ENCODE measurements around the gene C10orf71. TPM values are rescaled to one million over a fixed set of nuclear protein-coding genes. Genes with fewer than 3 reads are reported as not detected.

The C10orf71 gene
- polyA plus RNA-seq, 2 of the 4 experiments (the other 2 are of a cell fraction) = not detected

- FAIRE-seq (no peak), DNase-seq (ENCODE audit: low read depth in 1 of 2, low spot score in 1 of 2) (no peak), ATAC-seq (no peak)
- Histone ChIP-seq H3K4me2 (peak overlapping the region; percentile 7; the same call in 1 of the 3 replicates), H3K4me1 (no peaks in the 10 kb centered on the region), H3K4me3 (no peak overlapping the region), H3K9me3 (no peaks in the 10 kb centered on the region), H3K27ac (peak overlapping the region in 1 of 2 experiments; percentile 21; a peak in 1 of 6 replicates)
- CTCF ChIA-PET = no interaction called here
- POLR2A ChIA-PET = no interaction called here
- 44% methylated on average over 8 of the region's 8 CpGs for WGBS (ENCODE audit: missing lambda C conversion rate)
- no peak for TF ChIP-seq CTCF (IDR thresholded peaks at IDR 0.05)
- TF ChIP-seq RNF2 (IDR thresholded peaks at IDR 0.05; ENCODE audit: borderline replicate concordance, low read depth) = no peak
- TF ChIP-seq CBX8 (IDR thresholded peaks at IDR 0.05) = no peak
- no peak for TF ChIP-seq HEYL (CRISPR knock-in tag; IDR thresholded peaks at IDR 0.05)
- TF ChIP-seq RAD21 (conservative IDR thresholded peaks at IDR 0.05 in 1 of 2, IDR thresholded peaks at IDR 0.05 in 1 of 2) = no peak
- TF ChIP-seq MAX (IDR thresholded peaks at IDR 0.05) = no peak
- no peak for TF ChIP-seq HDAC2 (IDR thresholded peaks at IDR 0.05)
- TF ChIP-seq MAZ (IDR thresholded peaks at IDR 0.05; ENCODE audit: borderline replicate concordance, low read depth, low read length) = no peak
- no peak for TF ChIP-seq TFCP2L1 (CRISPR knock-in tag; IDR thresholded peaks at IDR 0.05)
- TF ChIP-seq NFE2L2 (conservative IDR thresholded peaks at IDR 0.05; ENCODE audit: low read length) = no peak
- TF ChIP-seq SMC3 (IDR thresholded peaks at IDR 0.05) = no peak
- TF ChIP-seq RFX5 (IDR thresholded peaks at IDR 0.05) = no peak
These were observed 64.5 kb downstream of the C10orf71 start for GRCh38 chr10:49363309-49364031.

GRCh38 chr10:49364051-49364450 lies 65.1 kb downstream of the C10orf71 start:
- no peak overlapping the region for H3K27ac ChIP-seq
- 57% methylated on average over 5 of the region's 5 CpGs for WGBS (ENCODE audit: missing lambda C conversion rate)
- H3K4me3 ChIP-seq = no peak overlapping the region
- no peak for TF ChIP-seq PBX3 (IDR thresholded peaks at IDR 0.05)
- TF ChIP-seq SREBF2 (IDR thresholded peaks at IDR 0.05) = no peak
- no peak for TF ChIP-seq CTCF (IDR thresholded peaks at IDR 0.05)
- no peak for TF ChIP-seq ZSCAN20 (CRISPR knock-in tag; IDR thresholded peaks at IDR 0.05)
- TF ChIP-seq HES2 (IDR thresholded peaks at IDR 0.05) = no peak
- no peak for TF ChIP-seq BHLHE40 (IDR thresholded peaks at IDR 0.05; ENCODE audit: low read depth, low read length)
- TF ChIP-seq MAZ (IDR thresholded peaks at IDR 0.05; ENCODE audit: borderline replicate concordance, low read depth, low read length) = no peak
- no peak for TF ChIP-seq FOSL2 (IDR thresholded peaks at IDR 0.05)
- TF ChIP-seq FOSL2 (CRISPR knock-in tag; IDR thresholded peaks at IDR 0.05) = no peak
- no peak for TF ChIP-seq NFE2L2 (conservative IDR thresholded peaks at IDR 0.05; ENCODE audit: low read length)
- TF ChIP-seq FOSB (CRISPR knock-in tag; IDR thresholded peaks at IDR 0.05) = no peak
- no peak for TF ChIP-seq BCL3 (IDR thresholded peaks at IDR 0.05)
- TF ChIP-seq ELK1 (IDR thresholded peaks at IDR 0.05; ENCODE audit: low read depth, low read length) = no peak
- no peak for TF ChIP-seq MAFK (IDR thresholded peaks at IDR 0.05; ENCODE audit: partially characterized antibody)
- TF ChIP-seq EHMT2 (IDR thresholded peaks at IDR 0.05; ENCODE audit: low read depth) = no peak
- no peak for TF ChIP-seq ZNF302 (CRISPR knock-in tag; IDR thresholded peaks at IDR 0.05)
- no peak for TF ChIP-seq MYC (IDR thresholded peaks at IDR 0.05; ENCODE audit: borderline replicate concordance, low read length)
- no peak for TF ChIP-seq POLR2A (IDR thresholded peaks at IDR 0.05; ENCODE audit: low read length)
- TF ChIP-seq SMC3 (IDR thresholded peaks at IDR 0.05) = no peak
- H3K9me3 ChIP-seq = no peaks in the 10 kb centered on the region
- H3K4me2 ChIP-seq = no peak overlapping the region
- ChIA-PET POLR2A (no interaction called here), CTCF (no interaction called here)
- ATAC-seq (no peak), DNase-seq (ENCODE audit: low read depth in 1 of 2, low spot score in 1 of 2) (no peak), FAIRE-seq (no peak)
- no peaks in the 10 kb centered on the region for H3K4me1 ChIP-seq

Measured in A549 (cell line).